SU-DHL-6 (cell line): ENCODE measurements around the gene TAF1L.

Source experiments
- CTCF ChIP-seq: fragments of 200-600 bp; sonication (generic); IDR thresholded peaks from one replicate; pipeline ENCODE4 v1.5.1; 2017; ENCODE audit warnings: antibody characterized with exemption, mild to moderate bottlenecking, low read length, moderate library complexity; ENCODE audit not compliant: insufficient read depth, poor library complexity, severe bottlenecking
- EZH2phosphoT487 ChIP-seq: fragments of 200-600 bp; sonication (generic), shearing (Covaris generic); conservative IDR thresholded peaks from 2 replicates; pipeline ENCODE4 v1.6.1; 2018; ENCODE audit warnings: mild to moderate bottlenecking, antibody characterized with exemption, low read length, moderate library complexity, mixed read lengths

GRCh38 chr9:32672469-32672868 lies 37.0 kb upstream of the TAF1L start:
- TF ChIP-seq CTCF (no peak), EZH2phosphoT487 (no peak)
